Endothelial cell of umbilical vein (primary cell): Measurements from ENCODE around the gene AIRE. TPM values are rescaled to one million over a fixed set of nuclear protein-coding genes. Genes with fewer than 3 reads are reported as not detected.

Experiments
- BruUV-seq: library from RNA; stranded (reverse); fragments of 400-500 nt; replicated peaks from 2 replicates; lab custom pipeline; 2021; lab: Mats Ljungman, UMichigan
- CTCF ChIA-PET: fragments of 300-600, 350-600 bp; sonication (Branson Sonifier 250); formaldehyde crosslinking; loops from one replicate; lab custom pipeline; 2021; ENCODE audit warnings: antibody characterized with exemption, inconsistent platforms; lab: Charles Lee
- POLR2A ChIA-PET: fragments of 300-600, 350-600 bp; sonication (Branson Sonifier 250); formaldehyde crosslinking; loops from one replicate; lab custom pipeline; 2021; ENCODE audit warnings: antibody characterized with exemption, inconsistent platforms; lab: Charles Lee
- DNase-seq: peaks from one replicate; pipeline ENCODE4 v3.0.0-alpha.2; 2011; ENCODE audit warnings: low read depth, low spot score
- FAIRE-seq: peaks from 2 replicates; lab custom pipeline; 2011; peaks lifted over from hg19 to GRCh38; lab: Jason Lieb, UNC
- H2AFZ ChIP-seq: 2 replicates; pipeline ENCODE4 v1.6.0; 2012; ENCODE audit warnings: low read depth, low read length, control low read depth, inconsistent platforms
- H3K27ac ChIP-seq: 2 replicates; pipeline ENCODE4 v1.5.1; 2011; ENCODE audit warnings: low read depth, mild to moderate bottlenecking, control low read depth, low read length, moderate library complexity; ENCODE audit not compliant: insufficient read depth
- H3K27me3 ChIP-seq, 2 experiments: 2 replicates each; pipeline versions ENCODE4 v1.6.0 to v1.6.1; 2011; ENCODE audit warnings: low read length in 2 of 2, mixed read lengths in 1 of 2; ENCODE audit not compliant: control insufficient read depth in 2 of 2, insufficient read depth in 2 of 2
- H3K36me3 ChIP-seq, 2 experiments: 2 replicates in 1 of 2; 3 replicates in 1 of 2; pipeline ENCODE4 v1.5.1; 2011; ENCODE audit warnings: low read length in 2 of 2, mild to moderate bottlenecking in 1 of 2, moderate library complexity in 1 of 2; ENCODE audit not compliant: control insufficient read depth in 2 of 2, insufficient read depth in 2 of 2; ENCODE audit errors: extremely low read depth in 1 of 2
- H3K4me1 ChIP-seq: 3 replicates; pipeline ENCODE4 v1.5.1; 2011; ENCODE audit warnings: mild to moderate bottlenecking, low read length; ENCODE audit not compliant: control insufficient read depth, insufficient read depth; ENCODE audit errors: extremely low read depth
- H3K4me2 ChIP-seq: 2 replicates; pipeline ENCODE4 v1.6.1; 2011; ENCODE audit warnings: low read length, control low read depth, mixed read lengths; ENCODE audit not compliant: insufficient read depth
- H3K4me3 ChIP-seq, 3 experiments: fragments of 200-600 bp in 1 of 3; sonication (generic), shearing (Covaris generic) in 1 of 3; replicated peaks in 1 of 3; 2 replicates each; pipeline ENCODE4 v1.5.1; 2011 to 2016; ENCODE audit warnings: control low read depth in 3 of 3, low read length in 3 of 3, mild to moderate bottlenecking in 2 of 3, inconsistent platforms in 1 of 3, low read depth in 1 of 3, moderate library complexity in 1 of 3; ENCODE audit not compliant: insufficient read depth in 1 of 3
- H3K79me2 ChIP-seq: 2 replicates; pipeline ENCODE4 v1.6.0; 2012; ENCODE audit warnings: low read length, inconsistent platforms; ENCODE audit not compliant: control insufficient read depth, insufficient read depth
- H3K9ac ChIP-seq: replicated peaks from 2 replicates; pipeline ENCODE3; 2011; ENCODE audit warnings: low read length, control low read depth; ENCODE audit not compliant: insufficient read depth; ENCODE audit errors: extremely low read depth
- H3K9me1 ChIP-seq: replicated peaks from 3 replicates; pipeline ENCODE4 v1.6.0; 2011; ENCODE audit warnings: mild to moderate bottlenecking, low read length; ENCODE audit not compliant: control insufficient read depth, insufficient read depth; ENCODE audit errors: extremely low read depth
- H3K9me3 ChIP-seq: replicated peaks from 2 replicates; pipeline ENCODE4 v1.5.1; 2012; ENCODE audit warnings: low read length, inconsistent platforms; ENCODE audit not compliant: control insufficient read depth, insufficient read depth
- H4K20me1 ChIP-seq: replicated peaks from 2 replicates; pipeline ENCODE3; 2011; ENCODE audit warnings: mild to moderate bottlenecking, low read length; ENCODE audit not compliant: control insufficient read depth, insufficient read depth; ENCODE audit errors: extremely low read depth
- EZH2 ChIP-seq: IDR thresholded peaks from 2 replicates; pipeline ENCODE4 v1.6.1; 2012; ENCODE audit warnings: borderline replicate concordance, low read depth, mild to moderate bottlenecking, moderate library complexity, low read length, inconsistent platforms; ENCODE audit not compliant: severe bottlenecking
- FOS ChIP-seq: IDR thresholded peaks from 2 replicates; pipeline ENCODE4 v1.6.1; 2011; ENCODE audit warnings: mild to moderate bottlenecking, low read length, moderate library complexity, borderline replicate concordance; ENCODE audit not compliant: insufficient read depth
- GATA2 ChIP-seq: IDR thresholded peaks from 2 replicates; pipeline ENCODE4 v1.7.0; 2011; ENCODE audit warnings: low read depth, mild to moderate bottlenecking, moderate library complexity, mixed read lengths, low read length; ENCODE audit not compliant: insufficient read length, insufficient read depth
- JUN ChIP-seq: IDR thresholded peaks from 2 replicates; pipeline ENCODE4 v1.6.1; 2011; ENCODE audit warnings: borderline replicate concordance, low read depth; ENCODE audit not compliant: insufficient read length, insufficient read depth
- MAX ChIP-seq: IDR thresholded peaks from 2 replicates; pipeline ENCODE4 v1.6.1; 2011; ENCODE audit not compliant: insufficient read depth, insufficient read length
- MYC ChIP-seq: IDR thresholded peaks from one replicate; pipeline ENCODE4 v1.6.1; 2011; ENCODE audit warnings: mild to moderate bottlenecking, low read depth, low read length
- POLR2A ChIP-seq: IDR thresholded peaks from 2 replicates; pipeline ENCODE4 v1.6.1; 2012; ENCODE audit warnings: low read depth, mild to moderate bottlenecking, control low read depth, low read length
- POLR2AphosphoS5 ChIP-seq: IDR thresholded peaks from 2 replicates; pipeline ENCODE4 v1.6.1; 2012; ENCODE audit warnings: low read depth, mild to moderate bottlenecking, control low read depth, low read length, moderate library complexity; ENCODE audit not compliant: insufficient read depth
- dilution Hi-C: fragments of 300-500 bp; cut with MboI; formaldehyde crosslinking; loops from one replicate; pipeline ENCODE4 v1.15.0; 2019; ENCODE audit warnings: low sequenced_read_pairs; ENCODE audit not compliant: extremely low pct_ligation_motif_present
- intact Hi-C: fragments of 100-400 bp; cut with micrococcal nuclease; formaldehyde crosslinking; loops from one replicate; pipeline ENCODE4 v1.10.0; 2022
- polyA plus RNA-seq, 4 experiments: library from polyadenylated mRNA; depleted of rRNA in 3 of 4; stranded (reverse) in 3 of 4; unstranded in 1 of 4; fragments of >200 nt; gene quantifications; 2 replicates each; pipeline versions ENCODE4 v1.2.1 to v1.2.3, GENCODE V29; 2011 to 2012; ENCODE audit warnings: missing spikeins in 1 of 4
- total RNA-seq: library from RNA; stranded (reverse); gene quantifications from 2 replicates; pipeline ENCODE4 v1.2.3, GENCODE V29; 2021
- TF ChIP-seq, protein P1 (sequence below), 2 donors: IDR thresholded peaks; 1 replicate in 1 of 2; 2 replicates in 1 of 2; pipeline ENCODE4 v1.5.1; 2011; ENCODE audit warnings: low read length in 2 of 2, mild to moderate bottlenecking in 2 of 2, moderate library complexity in 2 of 2, control low read depth in 1 of 2, inconsistent platforms in 1 of 2, low read depth in 1 of 2; ENCODE audit not compliant: insufficient read depth in 1 of 2; ENCODE audit errors: extremely low read depth in 1 of 2

The AIRE gene
- total and polyA plus RNA-seq, 2 donors (not counting 3 experiments of a cell fraction or from before 2014, with no cell fraction given) = 0.04 to 0.11 TPM

- FAIRE-seq = no peak
- H3K4me2 ChIP-seq = no peak overlapping the region
- no peak overlapping the region for H3K27ac ChIP-seq
- H2AFZ ChIP-seq = no peak overlapping the region
- no peak overlapping the region for H3K9ac ChIP-seq
- CTCF ChIA-PET = no interaction called here
- no peaks in the 10 kb centered on the region for H3K27me3 ChIP-seq
- no peaks in the 10 kb centered on the region for H3K9me3 ChIP-seq
- no peaks in the 10 kb centered on the region for H3K79me2 ChIP-seq
- intact Hi-C loops (no loop called here), dilution Hi-C loops (no loop called here)
- no peaks in the 10 kb centered on the region for H3K9me1 ChIP-seq
- DNase-seq = no peak
- TF ChIP-seq FOS (no peak), EZH2 (no peak), JUN (no peak), MYC (no peak), POLR2AphosphoS5 (no peak), POLR2A (no peak), GATA2 (no peak), MAX (no peak)
- TF ChIP-seq, protein P1, sequence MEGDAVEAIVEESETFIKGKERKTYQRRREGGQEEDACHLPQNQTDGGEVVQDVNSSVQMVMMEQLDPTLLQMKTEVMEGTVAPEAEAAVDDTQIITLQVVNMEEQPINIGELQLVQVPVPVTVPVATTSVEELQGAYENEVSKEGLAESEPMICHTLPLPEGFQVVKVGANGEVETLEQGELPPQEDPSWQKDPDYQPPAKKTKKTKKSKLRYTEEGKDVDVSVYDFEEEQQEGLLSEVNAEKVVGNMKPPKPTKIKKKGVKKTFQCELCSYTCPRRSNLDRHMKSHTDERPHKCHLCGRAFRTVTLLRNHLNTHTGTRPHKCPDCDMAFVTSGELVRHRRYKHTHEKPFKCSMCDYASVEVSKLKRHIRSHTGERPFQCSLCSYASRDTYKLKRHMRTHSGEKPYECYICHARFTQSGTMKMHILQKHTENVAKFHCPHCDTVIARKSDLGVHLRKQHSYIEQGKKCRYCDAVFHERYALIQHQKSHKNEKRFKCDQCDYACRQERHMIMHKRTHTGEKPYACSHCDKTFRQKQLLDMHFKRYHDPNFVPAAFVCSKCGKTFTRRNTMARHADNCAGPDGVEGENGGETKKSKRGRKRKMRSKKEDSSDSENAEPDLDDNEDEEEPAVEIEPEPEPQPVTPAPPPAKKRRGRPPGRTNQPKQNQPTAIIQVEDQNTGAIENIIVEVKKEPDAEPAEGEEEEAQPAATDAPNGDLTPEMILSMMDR (IDR thresholded peaks at IDR 0.05; ENCODE audit: extremely low read depth in 1 of 2, insufficient read depth in 1 of 2, low read depth in 1 of 2, low read length in 2 of 2) = no peak
- no peaks in the 10 kb centered on the region for H4K20me1 ChIP-seq
- POLR2A ChIA-PET = no interaction called here
- peaks cover 5 to 27% of the 10 kb centered on the region in 2 experiments for H3K36me3 ChIP-seq
- no peak overlapping the region for H3K4me3 ChIP-seq
- no peaks in the 10 kb centered on the region for H3K4me1 ChIP-seq
- BruUV-seq = TSS peak; percentile 36
Measured at GRCh38 chr21:44326716-44327602, 41.3 kb downstream of the AIRE start.
